SU-DHL-6 (cell line): ENCODE measurements around the gene PLXNA2.

Source experiments
- H2AFZ ChIP-seq: fragments of 200-600 bp; sonication (generic); 2 replicates; pipeline ENCODE4 v1.6.1; 2014; ENCODE audit warnings: low read depth, mild to moderate bottlenecking, moderate library complexity, mixed read lengths, antibody characterized with exemption, low read length; ENCODE audit not compliant: severe bottlenecking
- H3F3A ChIP-seq: fragments of 200-600 bp; shearing (Covaris generic); 2 replicates; pipeline ENCODE4 v1.6.0; 2016; ENCODE audit warnings: antibody characterized with exemption, mild to moderate bottlenecking; ENCODE audit not compliant: insufficient read depth
- H3K27ac ChIP-seq: fragments of 200-600 bp; sonication (generic); 2 replicates; pipeline ENCODE4 v1.5.1; 2016; ENCODE audit warnings: low read depth, mild to moderate bottlenecking, low read length, moderate library complexity, mixed read lengths
- H3K27me3 ChIP-seq: fragments of 200-600 bp; sonication (generic), shearing (Covaris generic); 2 replicates; pipeline ENCODE4 v1.6.0; 2014; ENCODE audit warnings: mild to moderate bottlenecking, low read length
- H3K36me3 ChIP-seq: fragments of 200-600 bp; sonication (generic); 2 replicates; pipeline ENCODE4 v1.6.1; 2014; ENCODE audit warnings: mild to moderate bottlenecking, low read length, mixed read lengths
- H3K4me2 ChIP-seq: fragments of 300-600, 200-600 bp; shearing (Covaris generic), sonication (generic); 2 replicates; pipeline ENCODE4 v1.6.0; 2014; ENCODE audit warnings: low read length, low read depth, mild to moderate bottlenecking; ENCODE audit not compliant: poor library complexity, severe bottlenecking
- H3K4me3 ChIP-seq: fragments of 200-600 bp; sonication (generic); 2 replicates; pipeline ENCODE4 v1.5.1; 2014; ENCODE audit warnings: antibody characterized with exemption, low read length, mild to moderate bottlenecking, mixed read lengths; ENCODE audit not compliant: insufficient read depth, poor library complexity, severe bottlenecking
- H3K79me2 ChIP-seq: fragments of 200-600 bp; sonication (generic); 2 replicates; pipeline ENCODE4 v1.6.1; 2014; ENCODE audit warnings: mild to moderate bottlenecking, low read length, moderate library complexity; ENCODE audit not compliant: insufficient read depth
- H3K9ac ChIP-seq: fragments of 200-600 bp; sonication (generic); 2 replicates; pipeline ENCODE4 v1.7.0; 2014; ENCODE audit warnings: mild to moderate bottlenecking, low read length
- H3K9me2 ChIP-seq: fragments of 200-600 bp; sonication (generic); replicated peaks from 2 replicates; pipeline ENCODE4 v1.6.1; 2014; ENCODE audit warnings: low read length; ENCODE audit not compliant: insufficient read depth
- H3K9me3 ChIP-seq: fragments of 200-600 bp; sonication (generic); 2 replicates; pipeline ENCODE4 v1.6.1; 2014; ENCODE audit warnings: low read length, mixed read lengths; ENCODE audit not compliant: insufficient read depth
- H4K20me1 ChIP-seq: fragments of 200-600 bp; sonication (generic); 2 replicates; pipeline ENCODE4 v1.6.1; 2014; ENCODE audit warnings: low read depth, mild to moderate bottlenecking, antibody characterized with exemption, low read length, moderate library complexity, mixed read lengths
- CTCF ChIP-seq: fragments of 200-600 bp; sonication (generic); IDR thresholded peaks from one replicate; pipeline ENCODE4 v1.5.1; 2017; ENCODE audit warnings: antibody characterized with exemption, mild to moderate bottlenecking, low read length, moderate library complexity; ENCODE audit not compliant: insufficient read depth, poor library complexity, severe bottlenecking
- EZH2phosphoT487 ChIP-seq: fragments of 200-600 bp; sonication (generic), shearing (Covaris generic); conservative IDR thresholded peaks from 2 replicates; pipeline ENCODE4 v1.6.1; 2018; ENCODE audit warnings: mild to moderate bottlenecking, antibody characterized with exemption, low read length, moderate library complexity, mixed read lengths

Gene PLXNA2

DNA sequence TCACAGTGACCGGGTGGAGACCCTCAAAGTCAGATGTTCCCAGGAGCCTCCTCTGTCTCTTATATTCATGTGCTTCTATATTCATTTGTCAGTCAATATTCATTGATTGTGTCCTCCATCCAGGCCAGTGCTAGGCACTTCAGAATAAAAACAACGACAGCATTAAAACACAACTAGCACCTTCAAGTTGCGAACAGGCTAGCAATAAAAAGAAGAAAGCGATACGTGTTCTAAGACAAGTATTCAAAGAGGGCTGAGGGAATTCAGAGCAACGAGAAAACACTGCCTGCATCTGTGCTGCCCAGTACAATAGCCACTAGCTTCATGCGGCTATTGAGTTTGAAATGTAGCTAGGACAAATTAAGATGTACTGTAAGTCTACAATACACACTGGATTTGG lies 138.0 kb downstream of the PLXNA2 start:
- H3K27me3 ChIP-seq, result no peaks in the 10 kb centered on the region
- no peak for TF ChIP-seq EZH2phosphoT487
- TF ChIP-seq CTCF, result no peak
- H3K36me3 ChIP-seq, result no peaks in the 10 kb centered on the region
- no peak overlapping the region for H3K9ac ChIP-seq
- H2AFZ ChIP-seq, result no peak overlapping the region
- no peaks in the 10 kb centered on the region for H3K79me2 ChIP-seq
- H3K9me3 ChIP-seq, result no peaks in the 10 kb centered on the region
- H4K20me1 ChIP-seq, result no peaks in the 10 kb centered on the region
- H3F3A ChIP-seq, result no peaks in the 10 kb centered on the region
- no peaks in the 10 kb centered on the region for H3K9me2 ChIP-seq
- H3K4me3 ChIP-seq, result no peak overlapping the region
- H3K4me2 ChIP-seq, result no peak overlapping the region
- H3K27ac ChIP-seq, result no peak overlapping the region

DNA sequence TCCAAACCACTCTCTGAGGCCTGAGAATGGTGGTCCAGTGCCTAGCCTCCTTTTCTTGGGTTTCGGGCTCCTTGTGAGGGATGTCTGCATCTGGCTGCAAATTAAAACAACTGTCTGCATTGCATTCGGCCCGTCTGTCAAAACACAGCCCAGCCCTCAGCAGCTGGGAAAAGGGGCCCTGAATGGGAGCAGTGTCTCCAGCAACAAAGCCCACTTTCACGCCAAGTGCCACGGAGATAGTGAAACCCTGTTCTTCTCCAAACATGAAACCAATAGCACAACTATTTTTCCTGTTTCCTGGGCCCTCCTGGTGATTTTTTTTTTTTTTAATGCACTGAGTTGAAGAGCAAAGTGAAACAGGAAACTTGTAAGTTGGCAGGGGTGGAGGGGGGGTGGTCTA lies 138.4 kb downstream of the PLXNA2 start:
- Histone ChIP-seq H3K27me3 (no peaks in the 10 kb centered on the region), H2AFZ (no peak overlapping the region), H3K36me3 (no peaks in the 10 kb centered on the region), H4K20me1 (no peaks in the 10 kb centered on the region), H3K9me2 (no peaks in the 10 kb centered on the region), H3K27ac (no peak overlapping the region), H3K9me3 (no peaks in the 10 kb centered on the region), H3K4me3 (no peak overlapping the region), H3K9ac (no peak overlapping the region), H3F3A (no peaks in the 10 kb centered on the region), H3K79me2 (no peaks in the 10 kb centered on the region), H3K4me2 (no peak overlapping the region)
- no peak for TF ChIP-seq CTCF
- TF ChIP-seq EZH2phosphoT487, result no peak

DNA sequence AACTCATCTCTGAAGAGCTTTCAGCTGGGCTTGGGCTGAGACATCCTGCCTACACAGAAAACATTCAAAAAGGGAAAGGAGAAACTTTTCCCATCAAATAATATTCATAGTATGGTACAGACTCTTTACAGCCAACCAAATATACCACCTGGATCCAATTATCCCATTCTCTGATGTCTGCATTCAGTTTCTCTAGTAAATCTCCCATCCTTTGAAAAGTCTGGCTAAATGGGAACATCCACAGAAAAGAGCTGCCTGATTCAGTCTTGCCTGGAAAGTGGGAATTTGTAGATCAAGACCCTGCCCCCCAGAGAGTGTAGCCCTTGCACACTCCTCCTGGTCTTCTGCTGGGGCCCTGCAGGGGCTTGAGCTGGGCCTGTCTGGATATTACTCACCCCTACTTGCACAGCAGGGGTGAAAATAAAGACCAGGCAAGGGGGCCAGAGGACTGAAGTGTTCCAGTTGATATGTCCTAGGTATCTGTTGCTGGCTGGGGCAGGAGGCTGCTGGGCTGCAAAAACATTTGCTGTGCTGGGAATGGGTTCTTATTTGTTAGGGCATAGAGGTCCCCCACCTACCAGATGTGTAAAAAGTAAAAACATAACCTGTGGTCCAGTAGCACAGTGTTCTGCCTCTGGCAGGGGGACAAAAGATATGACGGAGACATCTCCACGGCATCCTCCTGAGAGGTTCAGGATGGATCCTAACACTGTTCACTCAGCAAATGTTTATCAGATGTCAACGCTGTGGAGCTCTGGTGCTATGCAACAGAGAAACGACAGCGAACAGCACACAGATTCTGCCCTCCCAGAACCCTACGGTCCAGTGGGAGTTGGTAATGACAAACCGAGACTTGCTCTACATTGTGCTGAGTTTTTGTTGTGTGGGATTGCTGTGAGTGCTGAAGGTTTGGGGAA lies 140.3 kb downstream of the PLXNA2 start:
- no peak overlapping the region for H3K4me3 ChIP-seq
- no peaks in the 10 kb centered on the region for H3K9me3 ChIP-seq
- no peak overlapping the region for H2AFZ ChIP-seq
- H3K79me2 ChIP-seq, result no peaks in the 10 kb centered on the region
- no peaks in the 10 kb centered on the region for H3K9me2 ChIP-seq
- no peaks in the 10 kb centered on the region for H3F3A ChIP-seq
- H3K36me3 ChIP-seq, result no peaks in the 10 kb centered on the region
- H3K27me3 ChIP-seq, result no peaks in the 10 kb centered on the region
- H3K27ac ChIP-seq, result no peak overlapping the region
- no peak overlapping the region for H3K9ac ChIP-seq
- TF ChIP-seq CTCF (no peak), EZH2phosphoT487 (no peak)
- no peaks in the 10 kb centered on the region for H4K20me1 ChIP-seq
- no peak overlapping the region for H3K4me2 ChIP-seq
